HUDEP-2 (cell line): ENCODE data around the gene ZNF729.
"Not testable (repeated sequence)": the region's sequence is repeated elsewhere in the genome, so short reads cannot be mapped to it uniquely, and the experiment has no call there.

ENCODE experiments used
- DNase-seq, 76 experiments: peaks; one replicate each; lab custom pipeline; 2025; ENCODE audit not compliant: unreplicated experiment in 76 of 76; lab: John Stamatoyannopoulos, UW

ZNF729 gene

DNA sequence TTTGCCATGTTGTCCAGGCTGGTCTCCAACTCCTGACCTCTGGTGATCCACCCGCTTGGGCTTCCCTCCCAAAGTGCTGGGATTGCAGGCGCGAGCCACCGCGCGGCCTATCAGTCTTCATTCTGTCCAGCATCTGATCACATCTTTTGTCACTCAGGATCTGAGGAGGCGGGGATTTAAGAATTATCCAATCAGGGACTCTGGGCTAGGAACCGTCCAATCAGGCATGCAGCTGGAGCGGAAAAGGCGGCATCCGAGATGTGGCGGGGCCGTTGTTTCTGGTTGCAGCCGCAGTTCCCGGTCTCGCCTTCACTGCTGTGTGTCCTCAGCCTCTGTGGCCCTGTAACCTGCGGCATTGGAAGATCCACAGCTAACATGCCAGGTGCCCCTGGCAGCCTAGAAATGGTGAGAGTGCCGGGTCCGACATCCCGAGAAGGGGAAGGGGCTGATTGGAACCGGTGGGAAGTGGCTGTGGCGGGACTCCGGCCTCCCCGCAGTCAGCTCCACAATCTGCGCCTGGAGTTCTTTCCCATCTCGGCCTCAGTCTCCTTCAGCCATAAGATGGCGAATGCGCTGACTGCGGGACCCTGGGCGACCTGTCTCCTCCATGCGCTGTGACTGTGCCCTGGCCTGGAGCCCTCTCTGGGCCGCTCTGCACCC is at the start of gene ZNF729:
Gene ZNF729 (plus strand): TSS at position 291 of the 660 bp plus-strand sequence. CDS start 85 bp downstream, at position 376.
- DNase-seq: no peak

- DNase-seq: no peak
Measured at GRCh38 chr19:22256856-22257255, 29.4 kb upstream of the ZNF729 start.

- DNase-seq: no peak
Measured at GRCh38 chr19:22257381-22257780, 28.9 kb upstream of the ZNF729 start.

DNA sequence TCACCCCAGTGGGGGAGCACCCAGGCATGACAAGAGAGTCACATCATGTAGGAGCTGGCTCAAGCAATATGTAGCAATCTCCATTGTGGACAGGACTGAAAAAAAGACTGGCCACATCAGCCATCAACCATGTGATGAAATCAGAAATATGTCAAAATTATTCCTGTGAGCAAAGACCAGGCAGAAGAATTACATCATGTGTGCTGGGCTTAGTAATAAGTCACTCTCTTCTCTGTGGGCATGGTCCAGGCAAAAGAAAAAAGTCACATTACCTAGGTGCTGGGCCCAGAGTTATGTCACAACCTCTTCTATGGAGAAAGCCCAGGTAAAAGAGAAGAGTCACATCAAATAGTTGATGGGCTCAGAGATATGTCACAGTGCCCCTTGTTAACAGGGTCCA is 28.3 kb upstream of the ZNF729 start:
- DNase-seq: no peak

DNA sequence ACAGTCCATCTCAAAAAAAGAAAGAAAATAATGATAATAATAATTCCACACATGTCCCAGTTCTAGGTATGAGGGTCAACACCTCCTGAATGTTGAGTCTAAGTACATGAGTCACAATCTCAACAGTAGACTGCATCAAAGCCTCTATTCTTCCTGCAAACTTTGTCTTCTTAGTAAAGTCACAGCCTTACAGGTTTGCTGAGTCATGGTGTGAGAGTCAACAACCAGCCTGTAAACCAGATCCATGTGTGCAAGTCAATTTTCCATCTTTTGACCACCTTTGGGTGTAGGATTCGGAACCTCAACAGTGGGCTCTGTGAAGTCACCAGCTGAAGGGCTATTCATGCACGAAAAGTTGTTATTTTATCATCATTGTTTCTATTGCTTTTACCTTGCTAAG is 25.7 kb upstream of the ZNF729 start:
- no peak for DNase-seq

- DNase-seq: no peak
Measured at GRCh38 chr19:22261596-22261995, 24.6 kb upstream of the ZNF729 start.

- no peak for DNase-seq
Measured at GRCh38 chr19:22263121-22263520, 23.1 kb upstream of the ZNF729 start.

DNA sequence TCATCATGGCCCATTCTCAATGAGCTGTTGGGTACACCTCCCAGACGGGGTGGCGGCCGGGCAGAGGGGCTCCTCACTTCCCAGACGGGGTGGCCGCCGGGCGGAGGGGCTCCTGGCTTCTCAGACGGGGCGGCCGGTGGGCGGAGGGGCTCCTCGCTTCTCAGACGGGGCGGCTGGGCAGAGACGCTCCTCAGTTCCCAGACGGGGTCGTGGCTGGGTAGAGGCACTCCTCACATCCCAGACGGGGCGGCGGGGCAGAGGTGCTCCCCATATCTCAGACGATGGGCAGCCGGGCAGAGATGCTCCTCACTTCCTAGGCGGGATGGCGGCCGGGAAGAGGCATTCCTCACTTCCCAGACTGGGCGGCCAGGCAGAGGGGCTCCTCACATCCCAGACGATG is 35.3 kb downstream of the ZNF729 start:
- not testable (repeated sequence) for DNase-seq

DNA sequence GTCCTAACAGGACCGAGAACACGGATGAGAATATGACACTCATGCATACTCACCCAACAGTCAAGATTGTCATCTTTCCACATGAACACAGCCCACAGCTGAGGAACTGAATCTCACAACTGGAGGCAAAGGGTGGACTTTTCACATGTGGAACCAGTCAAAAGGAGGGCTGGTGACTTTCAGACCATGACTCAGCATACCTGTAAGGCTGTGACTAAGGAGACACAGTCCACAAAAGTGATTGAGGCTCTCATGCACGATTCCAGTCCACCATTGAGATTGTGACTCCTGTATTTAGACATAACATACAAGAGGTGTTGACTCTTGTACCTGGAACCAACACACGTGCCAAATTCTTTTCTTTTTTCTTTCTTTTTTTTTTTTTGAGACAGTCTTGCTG is 40.0 kb downstream of the ZNF729 start:
- DNase-seq: no peak

- no peak for DNase-seq
Measured at GRCh38 chr19:22327321-22327720, 41.1 kb downstream of the ZNF729 start.

DNA sequence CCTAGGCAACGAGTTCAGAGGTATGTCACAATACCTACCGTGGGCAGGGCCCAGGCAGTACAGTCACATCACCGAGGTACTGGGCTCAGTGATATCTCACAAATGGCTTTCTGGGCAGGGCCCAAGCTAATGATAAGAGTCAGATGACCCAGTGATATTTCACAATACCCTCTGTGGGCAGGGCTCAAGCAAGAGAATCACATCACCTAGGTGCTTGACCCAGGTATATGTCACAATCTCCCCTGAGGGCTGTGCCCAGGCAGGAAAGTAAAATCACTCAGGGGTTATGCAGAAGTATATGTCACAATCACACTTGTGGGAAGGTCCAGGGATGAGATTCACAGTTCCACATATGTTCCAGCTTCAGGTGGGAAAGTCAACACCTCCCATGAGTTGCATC is 45.3 kb downstream of the ZNF729 start:
- DNase-seq: no peak

DNA sequence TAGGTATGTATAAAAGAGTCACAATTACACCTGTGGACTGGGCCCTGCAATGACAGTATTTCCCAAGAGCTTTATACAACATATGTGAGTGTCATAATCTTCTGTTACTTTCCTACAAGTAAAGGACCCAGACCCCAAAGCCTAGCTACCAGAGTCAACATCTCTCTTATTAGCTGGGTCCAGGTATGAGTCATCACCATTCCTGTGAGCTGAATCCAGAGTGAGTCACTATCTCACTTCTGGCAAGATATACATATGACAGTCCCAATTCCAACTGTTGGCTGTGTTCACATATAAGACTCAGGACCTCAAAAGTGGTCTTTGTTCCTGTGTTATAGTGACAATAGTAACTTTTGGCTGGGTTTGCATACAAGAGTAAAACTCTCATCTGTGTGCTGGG is 46.7 kb downstream of the ZNF729 start:
- no peak for DNase-seq

DNA sequence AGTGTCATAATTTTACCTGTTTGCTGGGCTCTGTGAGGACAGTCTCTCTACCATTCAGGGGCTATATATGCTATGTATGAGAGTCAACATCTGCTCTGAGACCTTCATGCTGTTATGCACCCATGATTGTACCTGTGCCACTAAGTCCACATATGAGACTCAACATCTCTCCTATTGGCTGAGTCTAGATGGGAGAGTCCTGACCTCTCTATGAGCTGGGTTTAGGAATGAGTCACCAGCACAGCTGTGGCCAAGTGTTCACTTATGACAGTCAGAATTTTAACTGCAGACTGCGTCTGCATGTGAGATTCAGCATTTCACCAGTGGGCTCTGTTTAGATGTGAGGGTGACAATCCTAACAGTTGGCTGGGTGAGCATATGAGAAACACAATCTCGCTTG is 49.5 kb downstream of the ZNF729 start:
- DNase-seq: no peak

DNA sequence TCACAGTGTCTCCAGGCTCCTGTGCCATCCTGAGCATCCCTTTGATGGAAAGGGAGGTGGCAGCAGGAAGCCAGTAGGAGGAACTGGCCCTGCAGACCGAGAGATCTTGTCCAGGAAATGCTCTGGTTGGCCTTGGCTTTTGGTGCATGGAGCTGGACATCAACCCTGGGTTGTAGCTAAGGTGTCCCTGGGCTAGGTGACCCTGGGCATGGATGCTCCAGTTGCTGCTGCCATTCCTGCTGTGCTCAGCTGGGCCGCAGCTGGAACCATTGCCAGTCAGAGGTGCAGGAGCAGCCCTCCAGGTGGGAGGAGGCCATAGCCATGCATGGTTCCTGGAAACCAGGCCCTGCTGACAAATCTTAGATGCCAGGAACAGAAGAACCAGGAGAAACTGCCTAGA is 68.4 kb downstream of the ZNF729 start:
- DNase-seq: no peak
